ENCODE results near the gene INTS7. TPM values are rescaled to one million over a fixed set of nuclear protein-coding genes. Genes with fewer than 3 reads are reported as not detected.
"Not testable (repeated sequence)": the region's sequence is repeated elsewhere in the genome, so short reads cannot be mapped to it uniquely, and the experiment has no call there.

INTS7 gene
- total and polyA plus RNA-seq, 8 donors = 18.9 to 28.7 (median 22.1) TPM

DNA sequence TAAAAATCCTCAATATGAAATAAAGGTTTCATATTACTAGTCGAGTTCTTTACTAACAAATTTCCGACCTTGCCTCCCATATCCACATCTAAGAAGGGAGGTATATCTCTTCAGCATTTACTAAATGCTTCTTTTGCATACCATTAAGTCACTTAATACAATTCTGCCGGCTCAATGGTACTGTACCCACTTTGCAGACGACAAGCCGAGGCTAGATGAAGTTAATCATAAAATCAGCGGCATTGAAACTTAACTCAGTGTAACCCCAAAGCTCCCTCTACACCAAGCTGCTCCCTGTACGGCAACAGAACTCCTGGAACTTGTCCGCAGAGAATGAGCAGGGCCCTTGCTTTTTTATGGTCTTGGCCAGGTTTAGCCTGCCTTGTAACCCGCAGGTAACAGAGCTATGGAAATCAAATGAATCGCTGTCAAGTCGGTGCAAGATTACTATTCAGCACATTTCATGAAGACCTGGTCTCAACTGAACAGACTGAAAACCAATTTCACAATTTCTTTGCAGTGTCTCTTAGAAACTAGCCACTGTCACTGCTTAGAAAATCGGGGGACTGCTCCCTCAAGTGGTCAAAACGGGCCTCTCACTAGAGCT lies 738 bp downstream of the INTS7 start:
- no peaks in the 10 kb centered on the region for H3K27me3 ChIP-seq
- no peak for TF ChIP-seq CTCF (IDR thresholded peaks at IDR 0.05)
- DNase-seq (no peak), ATAC-seq (peak; percentile 30)
- intact Hi-C loops (cut with DNase I) = loop anchor here in 1 of 2 donors (10.0 kb wide), 1 partner anchor 350 kb away; no protein-coding TSS in a partner anchor
- no peaks in the 10 kb centered on the region for H3K36me3 ChIP-seq
- H3K4me1 ChIP-seq = peaks cover 8 to 60% of the 10 kb centered on the region in 2 donors
- peak overlapping the region; percentile 82 to 87 for H3K27ac ChIP-seq
- H3K9me3 ChIP-seq = no peaks in the 10 kb centered on the region
- H3K4me3 ChIP-seq = peak overlapping the region; percentile 49 to 61

- no peak for DNase-seq
- H3K9me3 ChIP-seq = no peaks in the 10 kb centered on the region
- intact Hi-C loops (cut with DNase I) = loop anchor here in 1 of 2 donors (10.0 kb wide), 1 partner anchor 346 kb away; no protein-coding TSS in a partner anchor
- peaks cover 8 to 60% of the 10 kb centered on the region in 2 donors for H3K4me1 ChIP-seq
- no peak for ATAC-seq
- no peak overlapping the region for H3K4me3 ChIP-seq
- no peaks in the 10 kb centered on the region for H3K27me3 ChIP-seq
- no peak for TF ChIP-seq CTCF (IDR thresholded peaks at IDR 0.05)
- H3K36me3 ChIP-seq = no peaks in the 10 kb centered on the region
- H3K27ac ChIP-seq = no peak overlapping the region
These were observed 4.3 kb downstream of the INTS7 start for GRCh38 chr1:212030936-212031528.

DNA sequence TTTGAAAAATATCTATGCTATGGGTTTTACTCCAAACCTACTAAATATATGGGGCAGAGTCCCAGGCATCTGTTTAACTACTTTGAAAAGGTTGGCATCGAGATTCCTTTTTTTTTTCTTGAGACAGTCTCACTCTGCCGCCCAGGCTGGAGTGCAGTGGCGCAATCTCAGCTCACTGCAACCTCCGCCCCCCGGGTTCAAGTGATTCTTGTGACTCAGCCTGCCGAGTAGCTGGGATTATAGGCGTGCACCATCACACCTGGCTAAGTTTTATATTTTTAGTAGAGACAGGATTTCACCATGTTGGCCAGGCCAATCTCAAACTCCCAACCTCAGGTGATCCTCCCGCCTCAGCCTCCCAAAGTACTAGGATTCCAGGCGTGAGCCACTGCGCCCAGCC lies 7.6 kb downstream of the INTS7 start:
- intact Hi-C loops (cut with DNase I); H3K9me3 ChIP-seq; H3K4me3 ChIP-seq; H3K27me3 ChIP-seq; H3K36me3 ChIP-seq: not testable (repeated sequence)
- ATAC-seq = peak; percentile 74
- Histone ChIP-seq H3K27ac (peak overlapping the region in 1 of 2 donors; percentile 45), H3K4me1 (peaks cover 8 to 42% of the 10 kb centered on the region in 2 donors)
- peak in 2 of 4 donors; percentile 61 to 79 for DNase-seq

GRCh38 chr1:212024469-212025149 lies 10.7 kb downstream of the INTS7 start:
- Histone ChIP-seq H3K9me3 (peaks cover 0 to 3% of the 10 kb centered on the region in 2 donors), H3K27ac (no peak overlapping the region), H3K4me1 (peaks cover 0 to 15% of the 10 kb centered on the region in 2 donors), H3K27me3 (no peaks in the 10 kb centered on the region), H3K4me3 (no peak overlapping the region), H3K36me3 (peaks cover 0 to 4% of the 10 kb centered on the region in 2 donors)
- ATAC-seq (no peak), DNase-seq (no peak)
- intact Hi-C loops (cut with DNase I) = no loop called here
- TF ChIP-seq CTCF (IDR thresholded peaks at IDR 0.05) = no peak

DNA sequence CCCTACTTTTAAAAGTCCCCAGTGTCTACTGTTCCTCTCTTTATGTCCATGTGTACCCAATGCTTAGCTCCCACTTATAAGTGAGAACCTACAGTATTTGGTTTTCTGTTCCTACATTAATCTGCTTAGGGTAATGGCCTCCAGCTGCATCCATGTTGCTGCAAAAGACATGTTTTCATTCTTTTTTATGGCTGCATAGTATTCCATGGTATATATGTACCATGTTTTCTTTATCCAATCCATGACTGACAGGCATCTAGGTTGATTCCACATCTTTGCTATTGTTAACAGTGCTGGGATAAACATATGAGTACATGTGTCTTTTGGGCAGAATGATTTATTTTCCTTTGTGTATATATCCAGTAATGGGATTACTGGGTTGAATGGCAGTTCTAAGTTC lies 12.4 kb downstream of the INTS7 start:
- H3K27ac ChIP-seq; ATAC-seq; DNase-seq; H3K9me3 ChIP-seq; H3K27me3 ChIP-seq; intact Hi-C loops (cut with DNase I); H3K36me3 ChIP-seq; H3K4me3 ChIP-seq: not testable (repeated sequence)
- H3K4me1 ChIP-seq = peaks cover 0 to 12% of the 10 kb centered on the region in 2 donors

DNA sequence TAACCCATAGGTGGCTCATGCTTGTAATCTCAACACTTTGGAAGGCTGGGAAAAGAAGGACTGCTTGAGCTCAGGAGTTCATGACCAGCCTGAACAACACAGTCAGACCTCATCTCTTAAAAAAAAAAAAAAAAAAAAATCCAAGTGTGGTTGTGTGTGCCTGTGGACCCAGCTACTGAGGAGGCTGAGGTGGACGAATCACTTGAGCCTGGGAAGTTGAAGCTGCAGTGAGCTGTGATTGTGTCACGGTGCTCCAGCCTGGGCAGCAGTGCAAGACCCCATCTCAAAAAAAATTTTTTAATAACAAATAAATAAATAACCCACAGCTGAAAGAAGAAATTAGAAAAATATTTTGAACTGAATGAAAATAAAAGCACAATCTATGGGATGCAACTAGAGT lies 13.8 kb downstream of the INTS7 start:
- Histone ChIP-seq H3K9me3 (peaks cover 0 to 3% of the 10 kb centered on the region in 2 donors), H3K27me3 (no peaks in the 10 kb centered on the region), H3K36me3 (peaks cover 0 to 12% of the 10 kb centered on the region in 2 donors), H3K4me1 (no peaks in the 10 kb centered on the region), H3K27ac (no peak overlapping the region), H3K4me3 (no peak overlapping the region)
- ATAC-seq = no peak
- intact Hi-C loops (cut with DNase I) = no loop called here
- DNase-seq = no peak
- no peak for TF ChIP-seq CTCF (IDR thresholded peaks at IDR 0.05)
